GM12878 (cell line): ENCODE data around the gene ADAM15. TPM values are rescaled to one million over a fixed set of nuclear protein-coding genes. Genes with fewer than 3 reads are reported as not detected.

Experiments
- ATAC-seq: fragments of 200-7000 bp; cut with Tn5 transposase; 3 replicates; pipeline ENCODE4 v1.9.1; 2020; ENCODE audit warnings: mild to moderate bottlenecking, moderate library complexity
- BruUV-seq: library from RNA; stranded (reverse); fragments of 400-500 nt; replicated peaks from 2 replicates; lab custom pipeline; 2021; lab: Mats Ljungman, UMichigan
- CTCF ChIA-PET: fragments of 300-600 bp; sonication (Branson Sonifier 250); formaldehyde crosslinking; extraction: SDS; loops from one replicate; lab custom pipeline; 2021; ENCODE audit warnings: inconsistent platforms; lab: Yijun Ruan, JAX
- POLR2A ChIA-PET: fragments of 350-600 bp; formaldehyde crosslinking; extraction: SDS; loops from one replicate; lab custom pipeline; 2021; ENCODE audit warnings: inconsistent platforms; lab: Charles Lee
- RAD21 ChIA-PET: fragments of 300-600 bp; sonication (Branson Sonifier 250); formaldehyde crosslinking; loops from one replicate; lab custom pipeline; 2023; ENCODE audit warnings: antibody characterized with exemption; ENCODE audit not compliant: unreplicated experiment; lab: Charles Lee
- SMC1A ChIA-PET: fragments of 300-600 bp; sonication (Branson Sonifier 250); formaldehyde crosslinking; loops from one replicate; lab custom pipeline; 2023; ENCODE audit not compliant: unreplicated experiment, uncharacterized antibody; lab: Charles Lee
- DNase-seq: peaks from one replicate; pipeline ENCODE4 v3.0.0-alpha.2; 2011; ENCODE audit warnings: low read depth, low spot score
- FAIRE-seq: peaks from 3 replicates; lab custom pipeline; 2011; peaks lifted over from hg19 to GRCh38; lab: Jason Lieb, UNC
- H2AFZ ChIP-seq: 2 replicates; pipeline ENCODE4 v1.6.0; 2011; ENCODE audit warnings: low read depth, low read length, control low read depth; ENCODE audit not compliant: control insufficient read depth
- H3K27ac ChIP-seq: 2 replicates; pipeline ENCODE4 v1.5.1; 2011; ENCODE audit warnings: control low read depth; ENCODE audit not compliant: control insufficient read depth, insufficient read depth
- H3K27me3 ChIP-seq, 2 experiments: replicated peaks in 1 of 2; 2 replicates each; pipeline versions ENCODE4 v1.6.0 to v1.6.1; 2011; ENCODE audit warnings: low read length in 1 of 2; ENCODE audit not compliant: control insufficient read depth in 2 of 2, insufficient read depth in 2 of 2
- H3K36me3 ChIP-seq, 2 experiments: 2 replicates each; pipeline ENCODE4 v1.5.1; 2011; ENCODE audit warnings: low read length in 1 of 2; ENCODE audit not compliant: control insufficient read depth in 2 of 2, insufficient read depth in 2 of 2
- H3K4me1 ChIP-seq: 2 replicates; pipeline ENCODE4 v1.6.1; 2011; ENCODE audit warnings: mild to moderate bottlenecking, low read length, moderate library complexity, mixed read lengths; ENCODE audit not compliant: control insufficient read depth, insufficient read depth
- H3K4me2 ChIP-seq: 2 replicates; pipeline ENCODE4 v1.6.0; 2011; ENCODE audit warnings: control low read depth; ENCODE audit not compliant: control insufficient read depth, insufficient read depth
- H3K4me3 ChIP-seq: fragments of 200-600 bp; sonication (generic); 2 replicates; pipeline ENCODE4 v1.5.1; 2016
- H3K79me2 ChIP-seq: 2 replicates; pipeline ENCODE4 v1.6.0; 2011; ENCODE audit warnings: low read length; ENCODE audit not compliant: control insufficient read depth, insufficient read depth
- H3K9ac ChIP-seq: 2 replicates; pipeline ENCODE4 v1.8.0; 2011; ENCODE audit warnings: low read length, control low read depth, mixed read lengths; ENCODE audit not compliant: control insufficient read depth, insufficient read depth
- H3K9me3 ChIP-seq: replicated peaks from 3 replicates; pipeline ENCODE4 v1.5.1; 2011; ENCODE audit warnings: mild to moderate bottlenecking, low read length; ENCODE audit not compliant: control insufficient read depth, insufficient read depth
- H4K20me1 ChIP-seq: 2 replicates; pipeline ENCODE4 v1.6.0; 2011; ENCODE audit not compliant: control insufficient read depth, insufficient read depth
- BACH1 ChIP-seq: fragments of 450-650 bp; IDR thresholded peaks from 2 replicates; pipeline ENCODE4 v1.6.1; 2017; ENCODE audit warnings: mild to moderate bottlenecking, borderline replicate concordance
- CREB1 ChIP-seq: IDR thresholded peaks from 2 replicates; pipeline ENCODE4 v1.6.1; 2012; ENCODE audit warnings: low read depth, mild to moderate bottlenecking, inconsistent platforms
- GATAD2B ChIP-seq: fragments of 450-650 bp; conservative IDR thresholded peaks from 2 replicates; pipeline ENCODE4 v1.6.1; 2017; ENCODE audit warnings: low read depth, mild to moderate bottlenecking, moderate library complexity
- MXI1 ChIP-seq: fragments of 150-350 bp; IDR thresholded peaks from 2 replicates; pipeline ENCODE4 v1.6.1; 2011; ENCODE audit warnings: low read depth, mild to moderate bottlenecking, inconsistent platforms, low read length, improper control_type of control experiment
- NKRF ChIP-seq: fragments of 450-650 bp; conservative IDR thresholded peaks from 2 replicates; pipeline ENCODE4 v1.6.1; 2017; ENCODE audit warnings: mild to moderate bottlenecking, moderate library complexity
- NR2F1 ChIP-seq: fragments of 450-650 bp; conservative IDR thresholded peaks from 2 replicates; pipeline ENCODE4 v1.6.1; 2017; ENCODE audit warnings: mild to moderate bottlenecking
- POLR2AphosphoS2 ChIP-seq: IDR thresholded peaks from 2 replicates; pipeline ENCODE4 v1.6.1; 2011; ENCODE audit warnings: low read depth, mild to moderate bottlenecking, low read length, improper control_type of control experiment, moderate library complexity
- POLR2AphosphoS5 ChIP-seq: IDR thresholded peaks from 2 replicates; pipeline ENCODE4 v1.6.1; 2011; ENCODE audit warnings: mild to moderate bottlenecking, low read length, inconsistent platforms
- RAD51 ChIP-seq: fragments of 450-650 bp; IDR thresholded peaks from 2 replicates; pipeline ENCODE4 v1.6.1; 2016; ENCODE audit warnings: moderate library complexity, mild to moderate bottlenecking, inconsistent platforms
- SUPT20H ChIP-seq: IDR thresholded peaks from 2 replicates; pipeline ENCODE4 v1.6.1; 2011; ENCODE audit warnings: low read depth, mild to moderate bottlenecking, low read length, moderate library complexity, borderline replicate concordance; ENCODE audit not compliant: control insufficient read depth
- TARDBP ChIP-seq: IDR thresholded peaks from 2 replicates; pipeline ENCODE4 v1.6.1; 2016; ENCODE audit warnings: borderline replicate concordance
- TCF12 ChIP-seq: IDR thresholded peaks from 2 replicates; pipeline ENCODE4 v1.6.1; 2011; ENCODE audit warnings: low read depth, mild to moderate bottlenecking, low read length
- USF1 ChIP-seq: IDR thresholded peaks from 2 replicates; pipeline ENCODE4 v1.6.1; 2011; ENCODE audit warnings: borderline replicate concordance, low read depth, mild to moderate bottlenecking, moderate library complexity, mixed read lengths, low read length; ENCODE audit not compliant: insufficient read depth; ENCODE audit errors: extremely low read length
- USF2 ChIP-seq: IDR thresholded peaks from 2 replicates; pipeline ENCODE4 v1.6.1; 2011; ENCODE audit warnings: low read depth, low read length, improper control_type of control experiment, borderline replicate concordance
- ZNF207 ChIP-seq: fragments of 450-650 bp; IDR thresholded peaks from 2 replicates; pipeline ENCODE4 v1.6.1; 2014; ENCODE audit warnings: antibody characterized with exemption, mild to moderate bottlenecking, borderline replicate concordance
- WGBS: methylation state at CpG from one replicate; pipeline ENCODE4 v1.1.6; 2016; ENCODE audit warnings: low lambda C conversion rate; ENCODE audit not compliant: insufficient replicate concordance, insufficient coverage; ENCODE audit errors: missing lambda C conversion rate; 5-methylcytosine and 5-hydroxymethylcytosine counted together
- in situ Hi-C: fragments of 300-500 bp; cut with MboI; formaldehyde crosslinking; loops from 9 replicates; pipeline ENCODE4 v1.14.3; 2018; ENCODE audit warnings: mixed read lengths
- intact Hi-C: fragments of 100-400 bp; cut with micrococcal nuclease; formaldehyde crosslinking; loops from one replicate; pipeline ENCODE4 v1.14.2; 2022; ENCODE audit not compliant: unreplicated experiment
- polyA plus RNA-seq, 11 experiments: library from polyadenylated mRNA; depleted of rRNA in 4 of 11; unstranded in 6 of 11; stranded (reverse) in 5 of 11; fragments of >200 nt; fragmentation: Nextera tagmentation in 4 of 11; fragmentation: Illumina TruSeq in 1 of 11; extraction: Ambion mirVana in 4 of 11; extraction: Trizol in 1 of 11; gene quantifications; 1 replicate in 1 of 11; 2 replicates in 10 of 11; pipeline versions ENCODE4 v1.2.1 to v1.2.3, GENCODE V29; 2011 to 2016; ENCODE audit warnings: inconsistent platforms in 2 of 11, missing spikeins in 2 of 11, low read depth in 1 of 11
- total RNA-seq, 4 experiments: library from RNA; depleted of rRNA in 3 of 4; stranded (reverse); fragments of >200 nt in 3 of 4; fragmentation: Illumina TruSeq in 1 of 4; extraction: Trizol in 1 of 4; gene quantifications; 2 replicates each; pipeline versions ENCODE4 v1.2.1 to v1.2.3, GENCODE V29; 2013 to 2021
- TF ChIP-seq, protein P1 (sequence below): fragments of 450-650 bp; IDR thresholded peaks from 2 replicates; pipeline ENCODE4 v1.6.1; 2016; ENCODE audit warnings: mild to moderate bottlenecking

ADAM15 gene
- total and polyA plus RNA-seq, 10 of the 15 experiments (the other 5 are each of a cell fraction or from before 2014, with no cell fraction given) = 0.29 to 38.8 (median 14.7) TPM

GRCh38 chr1:155080312-155081228, 29.5 kb downstream of the ADAM15 start:
- no peak overlapping the region for H3K27ac ChIP-seq
- FAIRE-seq (no peak), DNase-seq (no peak), ATAC-seq (no peak)
- ChIA-PET SMC1A (interaction anchor here (0.9 to 1.7 kb wide), 3 partner anchors 17 to 26 kb away, joined by 4 to 8 read pairs (median 4); partner anchors contain the start of gene EFNA4), CTCF (interaction anchor here (1.0 to 4.4 kb wide), 6 partner anchors 9 to 92 kb away, joined by 3 to 27 read pairs (median 4); partner anchors contain the start of genes ADAM15, EFNA4 and KRTCAP2), RAD21 (interaction anchor here (1.6 kb wide), 1 partner anchor 16 kb away, joined by 6 read pairs; no protein-coding TSS in a partner anchor), POLR2A (interaction anchor here (1.5 kb wide), 1 partner anchor 16 kb away, joined by 4 read pairs; no protein-coding TSS in a partner anchor)
- H2AFZ ChIP-seq = no peak overlapping the region
- H4K20me1 ChIP-seq = no peaks in the 10 kb centered on the region
- no peak overlapping the region for H3K9ac ChIP-seq
- H3K4me1 ChIP-seq = peaks cover 35% of the 10 kb centered on the region
- intact Hi-C loops (loop anchor here (10.0 kb wide), 1 partner anchor 596 kb away; no protein-coding TSS in a partner anchor), in situ Hi-C loops (no loop called here)
- H3K4me2 ChIP-seq = peak overlapping the region; percentile 12; the same call in 1 of the 2 replicates
- H3K79me2 ChIP-seq = no peaks in the 10 kb centered on the region
- no peaks in the 10 kb centered on the region for H3K36me3 ChIP-seq
- H3K27me3 ChIP-seq = peaks cover 23 to 26% of the 10 kb centered on the region in 2 experiments
- no peak overlapping the region; the same call in 1 of the 2 replicates for H3K4me3 ChIP-seq
- 2% methylated on average over 59 of the region's 71 CpGs for WGBS
- no TSS peak for BruUV-seq
- no peaks in the 10 kb centered on the region for H3K9me3 ChIP-seq
- TF ChIP-seq TARDBP (no peak), USF1 (peak; percentile 90), NKRF (no peak), POLR2AphosphoS5 (no peak), USF2 (peak; percentile 76), ZNF207 (no peak), CREB1 (no peak), MXI1 (no peak), BACH1 (peak; percentile 35; the same call in 1 of the 2 replicates), GATAD2B (0 out of 2 replicates have a peak, but pooled peaks have one; percentile 53), NR2F1 (0 out of 2 replicates have a peak, but pooled peaks have one; percentile 33), RAD51 (peak; percentile 94), POLR2AphosphoS2 (no peak), TCF12 (no peak), SUPT20H (no peak)
- TF ChIP-seq, protein P1, sequence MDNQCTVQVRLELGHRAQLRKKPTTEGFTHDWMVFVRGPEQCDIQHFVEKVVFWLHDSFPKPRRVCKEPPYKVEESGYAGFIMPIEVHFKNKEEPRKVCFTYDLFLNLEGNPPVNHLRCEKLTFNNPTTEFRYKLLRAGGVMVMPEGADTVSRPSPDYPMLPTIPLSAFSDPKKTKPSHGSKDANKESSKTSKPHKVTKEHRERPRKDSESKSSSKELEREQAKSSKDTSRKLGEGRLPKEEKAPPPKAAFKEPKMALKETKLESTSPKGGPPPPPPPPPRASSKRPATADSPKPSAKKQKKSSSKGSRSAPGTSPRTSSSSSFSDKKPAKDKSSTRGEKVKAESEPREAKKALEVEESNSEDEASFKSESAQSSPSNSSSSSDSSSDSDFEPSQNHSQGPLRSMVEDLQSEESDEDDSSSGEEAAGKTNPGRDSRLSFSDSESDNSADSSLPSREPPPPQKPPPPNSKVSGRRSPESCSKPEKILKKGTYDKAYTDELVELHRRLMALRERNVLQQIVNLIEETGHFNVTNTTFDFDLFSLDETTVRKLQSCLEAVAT = no peak
